HL-60 (cell line): ENCODE results near the gene CTNNA3.

Experiments used
- DNase-seq, 2 experiments: peaks; one replicate each; pipeline ENCODE4 v3.0.0-alpha.2; 2010 to 2020; ENCODE audit warnings: low read depth in 1 of 2, low spot score in 1 of 2
- H3K27ac ChIP-seq: fragments of 250-450 bp; sonication (Bioruptor Pico); replicated peaks from 2 replicates; pipeline ENCODE4 v1.5.1; 2020; ENCODE audit warnings: mild to moderate bottlenecking, moderate library complexity
- H3K27me3 ChIP-seq: fragments of 250-450 bp; sonication (Bioruptor Pico); 2 replicates; pipeline ENCODE4 v1.5.1; 2021; ENCODE audit warnings: mild to moderate bottlenecking, moderate library complexity; ENCODE audit not compliant: insufficient read depth, poor library complexity, severe bottlenecking
- H3K4me3 ChIP-seq: replicated peaks from 2 replicates; pipeline ENCODE4 v1.5.1; 2011; ENCODE audit warnings: mild to moderate bottlenecking, control low read depth, low read length; ENCODE audit not compliant: insufficient read depth
- CTCF ChIP-seq: IDR thresholded peaks from one replicate; pipeline ENCODE4 v1.5.1; 2011; ENCODE audit warnings: low read length, control low read depth, inconsistent platforms; ENCODE audit not compliant: insufficient read depth
- GABPA ChIP-seq: IDR thresholded peaks from 2 replicates; pipeline ENCODE4 v1.6.1; 2012; ENCODE audit warnings: low read depth
- POLR2AphosphoS5 ChIP-seq: IDR thresholded peaks from 2 replicates; pipeline ENCODE4 v1.6.1; 2012; ENCODE audit warnings: low read depth
- REST ChIP-seq: IDR thresholded peaks from 2 replicates; pipeline ENCODE4 v1.6.1; 2012; ENCODE audit warnings: low read depth; ENCODE audit not compliant: insufficient replicate concordance
- SPI1 ChIP-seq: IDR thresholded peaks from 2 replicates; pipeline ENCODE4 v1.6.1; 2012; ENCODE audit warnings: low read depth, mild to moderate bottlenecking, borderline replicate concordance

The CTNNA3 gene

GRCh38 chr10:67282871-67283270 is 413.1 kb downstream of the CTNNA3 start:
- DNase-seq: no peak
- TF ChIP-seq REST (no peak), SPI1 (no peak), POLR2AphosphoS5 (no peak), GABPA (no peak), CTCF (no peak)
- Histone ChIP-seq H3K27me3 (no peaks in the 10 kb centered on the region), H3K27ac (no peak overlapping the region), H3K4me3 (no peak overlapping the region)

GRCh38 chr10:67280405-67280804 is 415.6 kb downstream of the CTNNA3 start:
- H3K27me3 ChIP-seq: no peaks in the 10 kb centered on the region
- H3K27ac ChIP-seq: no peak overlapping the region
- no peak for TF ChIP-seq SPI1
- no peak for TF ChIP-seq GABPA
- no peak for TF ChIP-seq REST
- TF ChIP-seq CTCF: no peak
- no peak for TF ChIP-seq POLR2AphosphoS5
- no peak overlapping the region for H3K4me3 ChIP-seq
- DNase-seq: no peak

GRCh38 chr10:67277402-67277801 is 418.6 kb downstream of the CTNNA3 start:
- no peak overlapping the region for H3K27ac ChIP-seq
- DNase-seq: no peak
- TF ChIP-seq REST (no peak), SPI1 (no peak), POLR2AphosphoS5 (no peak), CTCF (no peak), GABPA (no peak)
- no peak overlapping the region for H3K4me3 ChIP-seq
- H3K27me3 ChIP-seq: no peaks in the 10 kb centered on the region
